HCT116 (cell line): ENCODE results near the gene OPCML. TPM values are rescaled to one million over a fixed set of nuclear protein-coding genes. Genes with fewer than 3 reads are reported as not detected.

Experiments
- ATAC-seq: fragments of 200-7000 bp; cut with Tn5 transposase; 2 replicates; pipeline ENCODE4 v1.9.1; 2020; ENCODE audit warnings: mild to moderate bottlenecking, moderate library complexity
- BruUV-seq: library from RNA; stranded (reverse); fragments of 400-500 nt; replicated peaks from 2 replicates; lab custom pipeline; 2021; lab: Mats Ljungman, UMichigan
- CTCF ChIA-PET: fragments of 300-600 bp; sonication (Branson Sonifier 250); formaldehyde crosslinking; loops from one replicate; lab custom pipeline; 2021; ENCODE audit warnings: antibody characterized with exemption; lab: Charles Lee
- POLR2A ChIA-PET: fragments of 300-600, 350-600 bp; sonication (Branson Sonifier 250); formaldehyde crosslinking; loops from one replicate; lab custom pipeline; 2021; ENCODE audit warnings: antibody characterized with exemption; lab: Charles Lee
- RAD21 ChIA-PET, 2 experiments: fragments of 300-600 bp; sonication (Branson Sonifier 250); formaldehyde crosslinking; loops; one replicate each; lab custom pipeline; 2023; ENCODE audit warnings: low total read pairs in 2 of 2; ENCODE audit not compliant: uncharacterized antibody in 2 of 2, unreplicated experiment in 2 of 2, low non-redundant PET in 1 of 2; lab: Charles Lee
- DNase-seq: peaks from one replicate; pipeline ENCODE4 v3.0.0-alpha.2; 2010; ENCODE audit warnings: low read depth, low spot score
- H2AFZ ChIP-seq: fragments of 200-600 bp; shearing (Covaris generic), sonication (generic); 2 replicates; pipeline ENCODE4 v1.6.1; 2017; ENCODE audit warnings: low read depth, mixed run types, mixed read lengths, antibody characterized with exemption, low read length; ENCODE audit not compliant: poor library complexity, severe bottlenecking
- H3K27ac ChIP-seq: 2 replicates; pipeline ENCODE4 v1.5.1; 2012; ENCODE audit warnings: low read depth, low read length
- H3K27me3 ChIP-seq: fragments of 200-600 bp; sonication (generic); 2 replicates; pipeline ENCODE4 v1.6.1; 2016; ENCODE audit warnings: mixed run types, low read length, mixed read lengths; ENCODE audit not compliant: insufficient read depth
- H3K36me3 ChIP-seq, 2 experiments: fragments of 200-500 bp in 1 of 2; fragments of 200-600 bp in 1 of 2; sonication (Bioruptor generic) in 1 of 2; sonication (generic) in 1 of 2; 2 replicates each; pipeline versions ENCODE4 v1.5.1 to v1.6.1; 2014 to 2016; ENCODE audit warnings: low read length in 2 of 2, inconsistent platforms in 1 of 2, mixed read lengths in 1 of 2, mixed run types in 1 of 2; ENCODE audit not compliant: insufficient read depth in 2 of 2, control insufficient read depth in 1 of 2
- H3K4me1 ChIP-seq, 2 experiments: fragments of 200-600 bp in 1 of 2; sonication (generic) in 1 of 2; 2 replicates each; pipeline versions ENCODE4 v1.5.1 to v1.6.1; 2012 to 2017; ENCODE audit warnings: low read length in 2 of 2, inconsistent platforms in 1 of 2, mild to moderate bottlenecking in 1 of 2, mixed read lengths in 1 of 2, mixed run types in 1 of 2, moderate library complexity in 1 of 2; ENCODE audit not compliant: insufficient read depth in 2 of 2, control insufficient read depth in 1 of 2
- H3K4me2 ChIP-seq: fragments of 200-600 bp; sonication (generic); 2 replicates; pipeline ENCODE4 v1.6.1; 2017; ENCODE audit warnings: mixed run types, low read length, mixed read lengths
- H3K4me3 ChIP-seq, 2 experiments: fragments of 200-600 bp in 1 of 2; sonication (generic) in 1 of 2; replicated peaks in 1 of 2; 2 replicates each; pipeline ENCODE4 v1.5.1; 2011 to 2016; ENCODE audit warnings: low read length in 2 of 2, control low read depth in 1 of 2, low read depth in 1 of 2, mild to moderate bottlenecking in 1 of 2, mixed read lengths in 1 of 2, mixed run types in 1 of 2
- H3K79me2 ChIP-seq: fragments of 200-600 bp; sonication (generic); 2 replicates; pipeline ENCODE4 v1.6.1; 2017; ENCODE audit warnings: mild to moderate bottlenecking, mixed run types, low read length, moderate library complexity, mixed read lengths; ENCODE audit not compliant: insufficient read depth
- H3K9ac ChIP-seq: fragments of 200-600 bp; sonication (generic); 2 replicates; pipeline ENCODE4 v1.6.1; 2016; ENCODE audit warnings: low read length, mixed read lengths
- H3K9me2 ChIP-seq: fragments of 200-600 bp; sonication (generic), shearing (Covaris generic); 2 replicates; pipeline ENCODE4 v1.6.1; 2017; ENCODE audit warnings: mixed run types, mild to moderate bottlenecking, moderate library complexity; ENCODE audit not compliant: insufficient read depth
- H3K9me3 ChIP-seq, 2 experiments: fragments of 200-500 bp in 1 of 2; fragments of 200-600 bp in 1 of 2; sonication (Bioruptor generic) in 1 of 2; sonication (generic) in 1 of 2; 2 replicates each; pipeline ENCODE4 v1.6.1; 2014 to 2017; ENCODE audit warnings: low read length in 2 of 2, mixed read lengths in 2 of 2, inconsistent platforms in 1 of 2, low read depth in 1 of 2, mild to moderate bottlenecking in 1 of 2, mixed run types in 1 of 2, moderate library complexity in 1 of 2; ENCODE audit not compliant: control insufficient read depth in 1 of 2, insufficient read depth in 1 of 2
- H4K20me1 ChIP-seq: fragments of 200-600 bp; sonication (generic), shearing (Covaris generic); 2 replicates; pipeline ENCODE4 v1.6.1; 2017; ENCODE audit warnings: mixed run types, mild to moderate bottlenecking, moderate library complexity; ENCODE audit not compliant: insufficient read depth
- CBX3 ChIP-seq: IDR thresholded peaks from 2 replicates; pipeline ENCODE4 v1.6.1; 2012; ENCODE audit warnings: low read depth
- EGR1 ChIP-seq: IDR thresholded peaks from 2 replicates; pipeline ENCODE4 v1.6.1; 2012; ENCODE audit warnings: low read depth
- ELF1 ChIP-seq: IDR thresholded peaks from 2 replicates; pipeline ENCODE4 v1.6.1; 2012; ENCODE audit warnings: low read depth, borderline replicate concordance
- EZH2 ChIP-seq: fragments of 200-600 bp; sonication (generic); IDR thresholded peaks from 2 replicates; pipeline ENCODE4 v1.6.1; 2017; ENCODE audit warnings: antibody characterized with exemption, mixed run types
- EZH2phosphoT487 ChIP-seq: fragments of 200-600 bp; IDR thresholded peaks from 2 replicates; pipeline ENCODE4 v1.6.1; 2018; ENCODE audit warnings: antibody characterized with exemption, borderline replicate concordance
- FOSL1 ChIP-seq: IDR thresholded peaks from 2 replicates; pipeline ENCODE4 v1.6.1; 2012; ENCODE audit warnings: low read depth
- JUND ChIP-seq: IDR thresholded peaks from 2 replicates; pipeline ENCODE4 v1.6.1; 2012
- POLR2AphosphoS5 ChIP-seq: IDR thresholded peaks from 2 replicates; pipeline ENCODE4 v1.6.1; 2011; ENCODE audit warnings: mild to moderate bottlenecking, low read depth, low read length, moderate library complexity
- RAD21 ChIP-seq: IDR thresholded peaks from 2 replicates; pipeline ENCODE4 v1.6.1; 2012; ENCODE audit warnings: low read depth, mild to moderate bottlenecking
- SIN3A ChIP-seq: IDR thresholded peaks from 2 replicates; pipeline ENCODE4 v1.6.1; 2012; ENCODE audit warnings: low read depth
- SP1 ChIP-seq: IDR thresholded peaks from 2 replicates; pipeline ENCODE4 v1.6.1; 2012; ENCODE audit warnings: low read depth
- SRF ChIP-seq: IDR thresholded peaks from 2 replicates; pipeline ENCODE4 v1.6.1; 2012; ENCODE audit warnings: low read depth
- TCF7L2 ChIP-seq: IDR thresholded peaks from 2 replicates; pipeline ENCODE4 v1.7.0; 2011; ENCODE audit warnings: borderline replicate concordance, inconsistent platforms; ENCODE audit not compliant: insufficient read depth, insufficient read length; ENCODE audit errors: extremely low read depth
- YY1 ChIP-seq: IDR thresholded peaks from 2 replicates; pipeline ENCODE4 v1.6.1; 2011; ENCODE audit warnings: low read length, low read depth, moderate library complexity, mild to moderate bottlenecking; ENCODE audit not compliant: insufficient replicate concordance; ENCODE audit errors: extremely low read depth
- ZBTB33 ChIP-seq: IDR thresholded peaks from 2 replicates; pipeline ENCODE4 v1.6.1; 2011; ENCODE audit warnings: mild to moderate bottlenecking, low read length, moderate library complexity; ENCODE audit not compliant: insufficient replicate concordance; ENCODE audit errors: extremely low read depth
- ZNF274 ChIP-seq: fragments of 200-500 bp; sonication (Bioruptor generic); IDR thresholded peaks from 2 replicates; pipeline ENCODE4 v1.6.1; 2014; ENCODE audit warnings: mild to moderate bottlenecking, low read depth, low read length, inconsistent platforms
- intact Hi-C: fragments of 100-400 bp; cut with micrococcal nuclease; formaldehyde crosslinking; loops from 2 replicates; pipeline ENCODE4 v1.10.0; 2022
- total RNA-seq: library from RNA; stranded (reverse); gene quantifications from one replicate; pipeline ENCODE4 v1.2.1, GENCODE V29; 2021; ENCODE audit not compliant: unreplicated experiment
- TF ChIP-seq, protein P1 (sequence below): IDR thresholded peaks from 2 replicates; pipeline ENCODE4 v1.6.1; 2012

The OPCML gene
- total RNA-seq, 1 experiment from 2014 or later = not detected

GRCh38 chr11:132450631-132451030, 1081.7 kb downstream of the OPCML start:
- Histone ChIP-seq H4K20me1 (no peaks in the 10 kb centered on the region), H3K27me3 (no peaks in the 10 kb centered on the region), H2AFZ (no peak overlapping the region), H3K79me2 (no peaks in the 10 kb centered on the region), H3K36me3 (no peaks in the 10 kb centered on the region), H3K4me3 (no peak overlapping the region), H3K9me2 (no peaks in the 10 kb centered on the region), H3K27ac (no peak overlapping the region), H3K9ac (no peak overlapping the region), H3K9me3 (peaks cover 5 to 30% of the 10 kb centered on the region in 2 experiments; a peak in 2 of 4 replicates), H3K4me2 (no peak overlapping the region), H3K4me1 (no peaks in the 10 kb centered on the region)
- TF ChIP-seq JUND = no peak
- TF ChIP-seq SP1 = no peak
- no peak for TF ChIP-seq POLR2AphosphoS5
- TF ChIP-seq CBX3 = no peak
- no peak for TF ChIP-seq EZH2
- no peak for TF ChIP-seq ELF1
- TF ChIP-seq RAD21 = no peak
- no peak for TF ChIP-seq ZNF274
- no TSS peak for BruUV-seq
- ChIA-PET CTCF (no interaction called here), POLR2A (no interaction called here), RAD21 (no interaction called here)
- intact Hi-C loops = no loop called here
- no peak for DNase-seq
- no peak for ATAC-seq

GRCh38 chr11:132448334-132448995, 1083.8 kb downstream of the OPCML start:
- H3K27ac ChIP-seq = no peak overlapping the region
- ChIA-PET RAD21 (no interaction called here), CTCF (no interaction called here), POLR2A (no interaction called here)
- H4K20me1 ChIP-seq = no peaks in the 10 kb centered on the region
- ATAC-seq = no peak
- no peaks in the 10 kb centered on the region for H3K79me2 ChIP-seq
- no peak overlapping the region for H3K9ac ChIP-seq
- intact Hi-C loops = no loop called here
- no peaks in the 10 kb centered on the region for H3K4me1 ChIP-seq
- H3K9me2 ChIP-seq = no peaks in the 10 kb centered on the region
- H3K9me3 ChIP-seq = peaks cover 5 to 28% of the 10 kb centered on the region in 2 experiments; a peak in 2 of 4 replicates
- TF ChIP-seq FOSL1 = no peak
- no peak for TF ChIP-seq EZH2
- no peak for TF ChIP-seq TCF7L2
- no peak for TF ChIP-seq SRF
- TF ChIP-seq EZH2phosphoT487 = no peak
- no peak for TF ChIP-seq EGR1
- no peak for TF ChIP-seq ZBTB33
- no peak for TF ChIP-seq SIN3A
- no peak for TF ChIP-seq CBX3
- no peak for TF ChIP-seq POLR2AphosphoS5
- no peak for TF ChIP-seq SP1
- TF ChIP-seq YY1 = no peak
- TF ChIP-seq, protein P1, sequence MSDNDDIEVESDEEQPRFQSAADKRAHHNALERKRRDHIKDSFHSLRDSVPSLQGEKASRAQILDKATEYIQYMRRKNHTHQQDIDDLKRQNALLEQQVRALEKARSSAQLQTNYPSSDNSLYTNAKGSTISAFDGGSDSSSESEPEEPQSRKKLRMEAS = no peak
- H3K36me3 ChIP-seq = no peaks in the 10 kb centered on the region
- H3K27me3 ChIP-seq = no peaks in the 10 kb centered on the region
- no peak for DNase-seq
- no peak overlapping the region for H2AFZ ChIP-seq
- no peak overlapping the region for H3K4me2 ChIP-seq
- H3K4me3 ChIP-seq = no peak overlapping the region
- BruUV-seq = no TSS peak
